ENCODE data around the gene TNF. TPM values are rescaled to one million over a fixed set of nuclear protein-coding genes. Genes with fewer than 3 reads are reported as not detected.

TNF gene
- total RNA-seq, 3 donors from 2014 or later, result 485 to 701 (median 587) TPM

Other genes starting within 250 kb of the TNF start
- gene HLA-B, start 218.4 kb upstream of the TNF start, total RNA-seq, result 1,000 to 10,000 TPM; 3,478 to 5,156 (median 4,066) TPM
- gene MICA, start 172.0 kb upstream of the TNF start, total RNA-seq, result 1 to 10 TPM; 4.0 to 6.4 (median 4.7) TPM
- 10 to 100 TPM; 11.3 to 14.9 (median 12.5) TPM for gene MICB, start 77.4 kb upstream of the TNF start, total RNA-seq
- not detected for gene MCCD1, start 46.6 kb upstream of the TNF start, total RNA-seq
- gene DDX39B, start 33.6 kb upstream of the TNF start, total RNA-seq, result 100 to 1,000 TPM; 644 to 667 (median 666) TPM
- under 1 TPM; 0.38 to 0.84 (median 0.58) TPM for gene ATP6V1G2, start 29.0 kb upstream of the TNF start, total RNA-seq
- gene NFKBIL1, start 28.0 kb upstream of the TNF start, total RNA-seq, result 10 to 100 TPM in 2 of 3 donors, 1 to 10 TPM in 1; 9.3 to 12.8 (median 12.7) TPM
- gene LTA, start 3.3 kb upstream of the TNF start, total RNA-seq, result 1,000 to 10,000 TPM; 1,238 to 1,641 (median 1,296) TPM
- gene LTB, start 6.9 kb downstream of the TNF start, total RNA-seq, result 100 to 1,000 TPM; 161 to 210 (median 186) TPM
- 1 to 10 TPM; 4.8 to 7.9 (median 7.0) TPM for gene LST1, start 10.7 kb downstream of the TNF start, total RNA-seq
- gene NCR3, start 17.4 kb downstream of the TNF start, total RNA-seq, result 10 to 100 TPM in 1 of 3 donors, 1 to 10 TPM in 2; 6.0 to 27.3 (median 8.4) TPM
- gene AIF1, start 39.7 kb downstream of the TNF start, total RNA-seq, result 10 to 100 TPM; 18.5 to 57.5 (median 36.5) TPM
- 100 to 1,000 TPM; 290 to 309 (median 306) TPM for gene PRRC2A, start 45.1 kb downstream of the TNF start, total RNA-seq
- 100 to 1,000 TPM; 403 to 418 (median 411) TPM for gene BAG6, start 77.1 kb downstream of the TNF start, total RNA-seq
- 1 to 10 TPM; 1.8 to 2.8 (median 2.1) TPM for gene APOM, start 80.3 kb downstream of the TNF start, total RNA-seq
- gene C6orf47, start 85.2 kb downstream of the TNF start, total RNA-seq, result 10 to 100 TPM; 17.1 to 18.3 (median 18.2) TPM
- 10 to 100 TPM; 34.9 to 37.8 (median 37.5) TPM for gene GPANK1, start 89.4 kb downstream of the TNF start, total RNA-seq
- 100 to 1,000 TPM; 301 to 311 (median 307) TPM for gene CSNK2B, start 90.5 kb downstream of the TNF start, total RNA-seq
- 10 to 100 TPM; 22.6 to 24.0 (median 22.9) TPM for gene LY6G5B, start 94.4 kb downstream of the TNF start, total RNA-seq
- 1 to 10 TPM; 2.3 to 3.8 (median 3.1) TPM for gene LY6G5C, start 105.5 kb downstream of the TNF start, total RNA-seq
- 10 to 100 TPM; 33.9 to 38.1 (median 35.2) TPM for gene ABHD16A, start 127.8 kb downstream of the TNF start, total RNA-seq
- not detected for gene LY6G6F, start 131.3 kb downstream of the TNF start, total RNA-seq
- not detected for gene LY6G6D, start 139.8 kb downstream of the TNF start, total RNA-seq
- gene LY6G6C, start 146.2 kb downstream of the TNF start, total RNA-seq, result not detected
- gene MPIG6B, start 147.8 kb downstream of the TNF start, total RNA-seq, result under 1 TPM in 2 of 3 donors, not detected in 1; 0.33 to 0.55 TPM
- 1 to 10 TPM; 3.4 to 3.9 (median 3.5) TPM for gene DDAH2, start 153.7 kb downstream of the TNF start, total RNA-seq
- gene CLIC1, start 161.0 kb downstream of the TNF start, total RNA-seq, result 100 to 1,000 TPM; 344 to 370 (median 353) TPM
- 10 to 100 TPM; 30.9 to 35.4 (median 34.3) TPM for gene MSH5, start 164.4 kb downstream of the TNF start, total RNA-seq
- 10 to 100 TPM in 2 of 3 donors, 1 to 10 TPM in 1; 9.4 to 12.2 (median 12.1) TPM for gene SAPCD1, start 187.1 kb downstream of the TNF start, total RNA-seq
- gene VWA7, start 201.8 kb downstream of the TNF start, total RNA-seq, result 1 to 10 TPM; 1.4 TPM
- gene VARS1, start 220.2 kb downstream of the TNF start, total RNA-seq, result 100 to 1,000 TPM; 231 to 263 (median 234) TPM
- 100 to 1,000 TPM; 163 to 192 (median 184) TPM for gene LSM2, start 231.4 kb downstream of the TNF start, total RNA-seq
- 1 to 10 TPM; 1.6 to 1.8 (median 1.7) TPM for gene HSPA1L, start 239.7 kb downstream of the TNF start, total RNA-seq
- gene HSPA1A, start 240.0 kb downstream of the TNF start, total RNA-seq, result 10 to 100 TPM; 33.3 to 38.1 (median 34.2) TPM

Measured in activated T-cell treated with anti-CD3 and anti-CD28 coated beads, Interleukin-2, amount 50 U/mL, for 4 hours (primary cell).